Measurements from ENCODE around the gene BANF2.

BANF2 gene

GRCh38 chr20:17699931-17700351 lies at the start of gene BANF2:
Gene BANF2, plus strand, starts transcription at chr20:17699966. Its CDS starts 25,060 bp downstream, at chr20:17725026.
- Histone ChIP-seq H3K9me3 (replicated peaks; ENCODE audit: insufficient read depth, low read length) (no peaks in the 10 kb centered on the region), H3K4me3 (ENCODE audit: low read length) (no peak within 1 kb of the TSS), H3K9ac (ENCODE audit: low read length) (no peak within 1 kb of the TSS), H4K20me1 (ENCODE audit: insufficient read depth, low read length) (no peaks in the 10 kb centered on the region), H3F3A (ENCODE audit: insufficient read depth, low read length) (no peaks in the 10 kb centered on the region), H3K4me2 (ENCODE audit: low read depth, low read length) (no peak within 1 kb of the TSS), H3K4me1 (ENCODE audit: low read length) (peaks cover 9% of the 10 kb centered on the region), H3K27ac (ENCODE audit: low read length) (no peak within 1 kb of the TSS), H3K79me2 (ENCODE audit: low read length) (no peaks in the 10 kb centered on the region), H3K27me3 (replicated peaks; ENCODE audit: insufficient read depth, low read length) (no peaks in the 10 kb centered on the region), H3K36me3 (replicated peaks; ENCODE audit: insufficient read depth, low read length) (no peaks in the 10 kb centered on the region), H2AFZ (ENCODE audit: low read length) (no peak within 1 kb of the TSS), H3K9me2 (replicated peaks; ENCODE audit: insufficient read depth, low read length) (no peaks in the 10 kb centered on the region)
- no peak for TF ChIP-seq CTCF (IDR thresholded peaks at IDR 0.05; ENCODE audit: low read length)
- no peak for DNase-seq

DNA sequence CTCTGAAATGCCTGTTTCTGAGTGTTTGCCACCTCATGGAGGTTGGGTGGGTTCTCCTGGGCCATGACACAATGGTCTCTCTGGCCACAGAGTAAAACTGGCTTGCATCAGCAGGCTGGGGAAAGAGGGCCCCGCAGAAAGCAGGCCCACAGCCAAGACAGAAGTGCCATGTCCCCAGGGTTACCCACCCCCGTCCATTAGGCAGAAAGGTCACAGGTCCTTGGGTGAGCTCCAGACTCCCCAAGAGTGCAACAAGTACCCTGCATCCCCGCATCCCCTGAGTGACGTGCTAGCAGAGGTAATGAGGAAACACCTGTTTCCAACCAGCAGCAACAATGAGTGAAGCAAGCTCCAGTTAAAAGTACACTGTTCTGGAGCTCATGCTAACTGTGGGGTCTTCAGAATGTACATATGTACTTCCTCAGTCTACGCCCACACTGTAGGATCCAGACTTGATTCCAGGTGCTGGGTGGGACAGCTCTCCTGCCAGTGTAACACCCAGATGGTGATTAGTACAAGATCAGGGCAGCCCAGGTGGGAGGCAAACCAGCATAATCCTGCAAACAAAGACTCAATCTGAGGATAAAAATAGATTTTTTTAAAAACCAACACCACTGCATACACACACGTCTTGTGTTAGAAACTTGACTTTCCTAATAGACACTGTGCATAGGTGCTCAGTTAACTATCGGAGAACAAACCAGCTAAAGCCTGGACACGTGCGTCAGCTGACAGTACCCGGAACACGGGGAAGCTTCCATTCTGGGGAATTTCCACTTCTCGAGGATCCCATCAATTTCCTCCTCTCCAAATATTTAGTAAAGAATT lies 49.3 kb upstream of the BANF2 start:
- peaks cover 99% of the 10 kb centered on the region for H3K79me2 ChIP-seq (ENCODE audit: low read length)
- no peak overlapping the region for H2AFZ ChIP-seq (ENCODE audit: low read length)
- H3K9me3 ChIP-seq (replicated peaks; ENCODE audit: insufficient read depth, low read length), result no peaks in the 10 kb centered on the region
- no peaks in the 10 kb centered on the region for H3K9me2 ChIP-seq (replicated peaks; ENCODE audit: insufficient read depth, low read length)
- no peaks in the 10 kb centered on the region; the same call in none of the 2 replicates for H3F3A ChIP-seq (ENCODE audit: insufficient read depth, low read length)
- no peak for DNase-seq
- TF ChIP-seq EZH2 (optimal IDR thresholded peaks at IDR 0.05; ENCODE audit: low read depth, low read length), result no peak
- no peak for TF ChIP-seq CTCF (IDR thresholded peaks at IDR 0.05; ENCODE audit: low read length)
- TF ChIP-seq EZH2phosphoT487 (IDR thresholded peaks at IDR 0.05; ENCODE audit: low read length), result no peak
- peaks cover 12% of the 10 kb centered on the region for H3K36me3 ChIP-seq (replicated peaks; ENCODE audit: insufficient read depth, low read length)
- H3K4me2 ChIP-seq (ENCODE audit: low read depth, low read length), result no peak overlapping the region
- H3K4me1 ChIP-seq (ENCODE audit: low read length), result no peaks in the 10 kb centered on the region
- H3K4me3 ChIP-seq (ENCODE audit: low read length), result no peak overlapping the region
- peaks cover 76% of the 10 kb centered on the region for H4K20me1 ChIP-seq (ENCODE audit: insufficient read depth, low read length)
- no peak overlapping the region for H3K27ac ChIP-seq (ENCODE audit: low read length)
- H3K27me3 ChIP-seq (replicated peaks; ENCODE audit: insufficient read depth, low read length), result no peaks in the 10 kb centered on the region
- H3K9ac ChIP-seq (ENCODE audit: low read length), result no peak overlapping the region

GRCh38 chr20:17651129-17651759 lies 48.5 kb upstream of the BANF2 start:
- no peak overlapping the region for H2AFZ ChIP-seq (ENCODE audit: low read length)
- H3F3A ChIP-seq (ENCODE audit: insufficient read depth, low read length), result no peaks in the 10 kb centered on the region; the same call in none of the 2 replicates
- peaks cover 12% of the 10 kb centered on the region for H3K36me3 ChIP-seq (replicated peaks; ENCODE audit: insufficient read depth, low read length)
- peaks cover 99% of the 10 kb centered on the region for H3K79me2 ChIP-seq (ENCODE audit: low read length)
- H4K20me1 ChIP-seq (ENCODE audit: insufficient read depth, low read length), result peaks cover 76% of the 10 kb centered on the region
- H3K4me2 ChIP-seq (ENCODE audit: low read depth, low read length), result no peak overlapping the region
- TF ChIP-seq EZH2phosphoT487 (IDR thresholded peaks at IDR 0.05; ENCODE audit: low read length) (no peak), EZH2 (optimal IDR thresholded peaks at IDR 0.05; ENCODE audit: low read depth, low read length) (no peak), CTCF (IDR thresholded peaks at IDR 0.05; ENCODE audit: low read length) (no peak)
- H3K4me1 ChIP-seq (ENCODE audit: low read length), result no peaks in the 10 kb centered on the region
- no peaks in the 10 kb centered on the region for H3K9me3 ChIP-seq (replicated peaks; ENCODE audit: insufficient read depth, low read length)
- no peak overlapping the region for H3K4me3 ChIP-seq (ENCODE audit: low read length)
- H3K27ac ChIP-seq (ENCODE audit: low read length), result no peak overlapping the region
- no peak for DNase-seq
- no peak overlapping the region for H3K9ac ChIP-seq (ENCODE audit: low read length)
- H3K27me3 ChIP-seq (replicated peaks; ENCODE audit: insufficient read depth, low read length), result no peaks in the 10 kb centered on the region
- H3K9me2 ChIP-seq (replicated peaks; ENCODE audit: insufficient read depth, low read length), result no peaks in the 10 kb centered on the region
